IMR-90 (cell line): Measurements from ENCODE around the gene FGGY. TPM values are rescaled to one million over a fixed set of nuclear protein-coding genes. Genes with fewer than 3 reads are reported as not detected.

ENCODE experiments used
- ATAC-seq: fragments of 200-7000 bp; cut with Tn5 transposase; 2 replicates; pipeline ENCODE4 v1.9.1; 2020; ENCODE audit warnings: low read depth, mild to moderate bottlenecking, moderate library complexity
- BruUV-seq: library from RNA; stranded (reverse); fragments of 400-500 nt; replicated peaks from 2 replicates; lab custom pipeline; 2021; lab: Mats Ljungman, UMichigan
- CTCF ChIA-PET: fragments of 300-600 bp; formaldehyde crosslinking; extraction: SDS; loops from one replicate; lab custom pipeline; 2021; ENCODE audit warnings: antibody characterized with exemption; lab: Yijun Ruan, JAX
- POLR2A ChIA-PET: fragments of 300-600 bp; sonication (Branson Sonifier 250); formaldehyde crosslinking; loops from one replicate; lab custom pipeline; 2022; ENCODE audit warnings: antibody characterized with exemption; ENCODE audit not compliant: unreplicated experiment; lab: Charles Lee
- DNase-seq: peaks from one replicate; pipeline ENCODE4 v3.0.0; 2013
- H2AFZ ChIP-seq: replicated peaks from 2 replicates; pipeline ENCODE3; 2013; ENCODE audit warnings: low read length, mild to moderate bottlenecking; ENCODE audit not compliant: poor library complexity
- H2AK5ac ChIP-seq: 2 replicates; pipeline ENCODE4 v1.6.1; 2013; ENCODE audit warnings: low read depth, low read length, inconsistent platforms
- H2AK9ac ChIP-seq: replicated peaks from 2 replicates; pipeline ENCODE3; 2013; ENCODE audit warnings: mild to moderate bottlenecking, low read depth, low read length, moderate library complexity; ENCODE audit not compliant: poor library complexity
- H2BK120ac ChIP-seq: 2 replicates; pipeline ENCODE4 v1.6.1; 2013; ENCODE audit warnings: low read depth, low read length, inconsistent platforms
- H2BK15ac ChIP-seq: 3 replicates; pipeline ENCODE4 v1.6.1; 2013; ENCODE audit warnings: low read depth, low read length, inconsistent platforms
- H2BK20ac ChIP-seq: 2 replicates; pipeline ENCODE4 v1.6.1; 2013; ENCODE audit warnings: low read depth, mild to moderate bottlenecking, inconsistent platforms, low read length, moderate library complexity
- H2BK5ac ChIP-seq: 2 replicates; pipeline ENCODE4 v1.6.1; 2013; ENCODE audit warnings: mild to moderate bottlenecking, low read depth, low read length, inconsistent platforms; ENCODE audit not compliant: poor library complexity, severe bottlenecking
- H3K14ac ChIP-seq: replicated peaks from 2 replicates; pipeline ENCODE4 v1.6.1; 2013; ENCODE audit warnings: low read depth, low read length, inconsistent platforms
- H3K18ac ChIP-seq: 2 replicates; pipeline ENCODE4 v1.6.1; 2013; ENCODE audit warnings: low read depth, low read length, control low read depth
- H3K23ac ChIP-seq: 2 replicates; pipeline ENCODE4 v1.6.1; 2013; ENCODE audit warnings: low read depth, low read length, inconsistent platforms
- H3K27ac ChIP-seq: 2 replicates; pipeline ENCODE4 v1.5.1; 2013; ENCODE audit warnings: mild to moderate bottlenecking, control low read depth, low read length; ENCODE audit not compliant: insufficient read depth
- H3K27me3 ChIP-seq: 2 replicates; pipeline ENCODE4 v1.6.1; 2013; ENCODE audit warnings: low read length; ENCODE audit not compliant: control insufficient read depth, insufficient read depth
- H3K36me3 ChIP-seq: 2 replicates; pipeline ENCODE4 v1.6.1; 2013; ENCODE audit warnings: low read length, mixed read lengths; ENCODE audit not compliant: control insufficient read depth, insufficient read depth
- H3K4ac ChIP-seq: 2 replicates; pipeline ENCODE4 v1.6.1; 2013; ENCODE audit warnings: low read depth, low read length, inconsistent platforms
- H3K4me1 ChIP-seq: 2 replicates; pipeline ENCODE4 v1.6.1; 2013; ENCODE audit warnings: low read length, mixed read lengths; ENCODE audit not compliant: control insufficient read depth, insufficient read depth
- H3K4me2 ChIP-seq: 2 replicates; pipeline ENCODE4 v1.6.1; 2013; ENCODE audit warnings: low read depth, mild to moderate bottlenecking, control low read depth, low read length, moderate library complexity
- H3K4me3 ChIP-seq: 2 replicates; pipeline ENCODE4 v1.5.1; 2013; ENCODE audit warnings: low read depth, mild to moderate bottlenecking, control low read depth, low read length, moderate library complexity; ENCODE audit not compliant: insufficient read depth
- H3K56ac ChIP-seq: 2 replicates; pipeline ENCODE4 v1.6.1; 2013; ENCODE audit warnings: low read length, inconsistent platforms; ENCODE audit not compliant: insufficient read depth; ENCODE audit errors: extremely low read depth
- H3K79me1 ChIP-seq, 2 experiments: 2 replicates each; pipeline ENCODE4 v1.6.1; 2013; ENCODE audit warnings: low read length in 2 of 2, inconsistent platforms in 1 of 2, low read depth in 1 of 2
- H3K9ac ChIP-seq: 2 replicates; pipeline ENCODE4 v1.6.1; 2013; ENCODE audit warnings: low read depth, low read length, control low read depth
- H3K9me1 ChIP-seq: 2 replicates; pipeline ENCODE4 v1.6.1; 2013; ENCODE audit warnings: low read length, inconsistent platforms; ENCODE audit not compliant: insufficient read depth
- H3K9me3 ChIP-seq: 2 replicates; pipeline ENCODE4 v1.6.1; 2013; ENCODE audit warnings: low read length; ENCODE audit not compliant: control insufficient read depth, insufficient read depth
- H4K20me1 ChIP-seq: 2 replicates; pipeline ENCODE4 v1.6.1; 2013; ENCODE audit warnings: low read length, inconsistent platforms; ENCODE audit not compliant: insufficient read depth
- H4K5ac ChIP-seq: 2 replicates; pipeline ENCODE4 v1.6.1; 2013; ENCODE audit warnings: mild to moderate bottlenecking, low read depth, low read length, control low read depth
- H4K8ac ChIP-seq, 2 experiments: 2 replicates each; pipeline ENCODE4 v1.6.1; 2013; ENCODE audit warnings: low read depth in 2 of 2, low read length in 2 of 2, control low read depth in 1 of 2, inconsistent platforms in 1 of 2
- H4K91ac ChIP-seq: 2 replicates; pipeline ENCODE4 v1.6.1; 2013; ENCODE audit warnings: low read depth, low read length, inconsistent platforms; ENCODE audit not compliant: insufficient read depth
- BHLHE40 ChIP-seq: fragments of 150-350 bp; IDR thresholded peaks from 2 replicates; pipeline ENCODE4 v1.6.1; 2016; ENCODE audit warnings: mild to moderate bottlenecking, low read depth, low read length
- CEBPB ChIP-seq: IDR thresholded peaks from 2 replicates; pipeline ENCODE4 v1.6.1; 2012; ENCODE audit warnings: low read depth, low read length, improper control_type of control experiment
- CHD1 ChIP-seq: IDR thresholded peaks from 2 replicates; pipeline ENCODE4 v1.6.1; 2012; ENCODE audit warnings: low read depth, low read length, improper control_type of control experiment
- ELK1 ChIP-seq: fragments of 150-350 bp; IDR thresholded peaks from 2 replicates; pipeline ENCODE4 v1.6.1; 2016; ENCODE audit warnings: low read depth, mild to moderate bottlenecking, low read length, moderate library complexity, borderline replicate concordance
- FOS ChIP-seq: fragments of 150-350 bp; IDR thresholded peaks from 2 replicates; pipeline ENCODE4 v1.6.1; 2016; ENCODE audit warnings: low read depth, low read length
- MAFK ChIP-seq: IDR thresholded peaks from 2 replicates; pipeline ENCODE4 v1.6.1; 2012; ENCODE audit warnings: low read depth, low read length, improper control_type of control experiment
- MAZ ChIP-seq: IDR thresholded peaks from 2 replicates; pipeline ENCODE4 v1.6.1; 2012; ENCODE audit warnings: low read depth, mild to moderate bottlenecking, low read length, improper control_type of control experiment, moderate library complexity, borderline replicate concordance
- MXI1 ChIP-seq: IDR thresholded peaks from 2 replicates; pipeline ENCODE4 v1.6.1; 2012; ENCODE audit warnings: low read depth, mild to moderate bottlenecking, low read length, moderate library complexity, borderline replicate concordance
- NFE2L2 ChIP-seq: fragments of 150-350 bp; IDR thresholded peaks from 2 replicates; pipeline ENCODE4 v1.6.1; 2016; ENCODE audit warnings: low read depth, mild to moderate bottlenecking, low read length
- POLR2A ChIP-seq: IDR thresholded peaks from 2 replicates; pipeline ENCODE4 v1.6.1; 2012; ENCODE audit warnings: mild to moderate bottlenecking, low read depth, low read length
- RAD21 ChIP-seq: IDR thresholded peaks from 2 replicates; pipeline ENCODE4 v1.6.1; 2012; ENCODE audit warnings: low read length, improper control_type of control experiment
- RCOR1 ChIP-seq: IDR thresholded peaks from 2 replicates; pipeline ENCODE4 v1.6.1; 2012; ENCODE audit warnings: mild to moderate bottlenecking, low read length, improper control_type of control experiment; ENCODE audit not compliant: insufficient replicate concordance
- RFX5 ChIP-seq: IDR thresholded peaks from 2 replicates; pipeline ENCODE4 v1.8.0; 2012; ENCODE audit warnings: low read depth, mild to moderate bottlenecking, low read length, moderate library complexity
- SMC3 ChIP-seq: fragments of 150-350 bp; IDR thresholded peaks from 2 replicates; pipeline ENCODE4 v1.6.1; 2016; ENCODE audit warnings: low read depth, mild to moderate bottlenecking, antibody characterized with exemption, low read length, moderate library complexity
- USF2 ChIP-seq: fragments of 150-350 bp; IDR thresholded peaks from 2 replicates; pipeline ENCODE4 v1.6.1; 2017; ENCODE audit warnings: mild to moderate bottlenecking, antibody characterized with exemption, low read length, low read depth
- WGBS, 2 experiments: methylation state at CpG; one replicate each; pipeline versions ENCODE4 v1.1.5 to v1.1.7; 2013; ENCODE audit warnings: missing lambda C conversion rate in 2 of 2; ENCODE audit not compliant: insufficient read length in 1 of 2; ENCODE audit errors: extremely low coverage in 2 of 2; 5-methylcytosine and 5-hydroxymethylcytosine counted together
- dilution Hi-C: fragments of 300-500 bp; cut with HindIII; formaldehyde crosslinking; loops from one replicate; pipeline ENCODE4 v1.14.3; 2018; ENCODE audit warnings: low sequenced_read_pairs; ENCODE audit not compliant: unreplicated experiment
- in situ Hi-C: fragments of 300-500 bp; cut with MboI; formaldehyde crosslinking; loops from 3 replicates; pipeline ENCODE4 v1.14.3; 2019; ENCODE audit warnings: low sequenced_read_pairs, inconsistent platforms, mixed read lengths
- intact Hi-C: fragments of 100-400 bp; cut with micrococcal nuclease; formaldehyde crosslinking; loops from 2 replicates; pipeline ENCODE4 v1.10.0; 2022
- polyA plus RNA-seq, 3 experiments: library from polyadenylated mRNA; depleted of rRNA; stranded (reverse); fragments of >200 nt; gene quantifications; 2 replicates each; pipeline ENCODE4 v1.2.3, GENCODE V29; 2012; ENCODE audit warnings: low replicate concordance in 1 of 3
- total RNA-seq: library from RNA; depleted of rRNA; stranded (reverse); fragments of >200 nt; gene quantifications from 2 replicates; pipeline ENCODE4 v1.2.3, GENCODE V29; 2012
- TF ChIP-seq, protein P1 (sequence below): conservative IDR thresholded peaks from 2 replicates; pipeline ENCODE4 v1.5.1; 2012; ENCODE audit warnings: mild to moderate bottlenecking, low read depth, low read length, improper control_type of control experiment

FGGY gene
- total and polyA plus RNA-seq, 2 of the 4 experiments (the other 2 are of a cell fraction), result 5.6 to 14.0 TPM

- Histone ChIP-seq H4K91ac (no peak overlapping the region), H3K9ac (no peak overlapping the region), H2AK9ac (no peak overlapping the region), H4K5ac (no peak overlapping the region), H2AFZ (no peak overlapping the region), H3K18ac (no peak overlapping the region), H3K56ac (no peak overlapping the region), H3K4me3 (no peak overlapping the region), H3K14ac (no peak overlapping the region), H2BK120ac (no peak overlapping the region), H3K36me3 (no peaks in the 10 kb centered on the region), H3K4ac (no peak overlapping the region), H3K4me1 (peaks cover 2% of the 10 kb centered on the region; the same call in 1 of the 2 replicates), H4K8ac (no peak overlapping the region), H3K79me1 (no peaks in the 10 kb centered on the region), H3K9me3 (peaks cover 3% of the 10 kb centered on the region), H3K27ac (no peak overlapping the region), H2BK5ac (no peak overlapping the region), H2BK15ac (no peak overlapping the region), H3K4me2 (no peak overlapping the region), H4K20me1 (no peaks in the 10 kb centered on the region), H3K9me1 (no peaks in the 10 kb centered on the region; the same call in 1 of the 2 replicates), H2BK20ac (no peak overlapping the region), H3K23ac (no peak overlapping the region), H3K27me3 (no peaks in the 10 kb centered on the region), H2AK5ac (no peak overlapping the region)
- TF ChIP-seq BHLHE40 (no peak), NFE2L2 (no peak), RFX5 (no peak), RCOR1 (no peak), MXI1 (no peak), CEBPB (no peak), ELK1 (no peak), MAFK (no peak), USF2 (no peak), MAZ (no peak), CHD1 (no peak), POLR2A (no peak), SMC3 (no peak), FOS (no peak), RAD21 (no peak)
- TF ChIP-seq, protein P1, sequence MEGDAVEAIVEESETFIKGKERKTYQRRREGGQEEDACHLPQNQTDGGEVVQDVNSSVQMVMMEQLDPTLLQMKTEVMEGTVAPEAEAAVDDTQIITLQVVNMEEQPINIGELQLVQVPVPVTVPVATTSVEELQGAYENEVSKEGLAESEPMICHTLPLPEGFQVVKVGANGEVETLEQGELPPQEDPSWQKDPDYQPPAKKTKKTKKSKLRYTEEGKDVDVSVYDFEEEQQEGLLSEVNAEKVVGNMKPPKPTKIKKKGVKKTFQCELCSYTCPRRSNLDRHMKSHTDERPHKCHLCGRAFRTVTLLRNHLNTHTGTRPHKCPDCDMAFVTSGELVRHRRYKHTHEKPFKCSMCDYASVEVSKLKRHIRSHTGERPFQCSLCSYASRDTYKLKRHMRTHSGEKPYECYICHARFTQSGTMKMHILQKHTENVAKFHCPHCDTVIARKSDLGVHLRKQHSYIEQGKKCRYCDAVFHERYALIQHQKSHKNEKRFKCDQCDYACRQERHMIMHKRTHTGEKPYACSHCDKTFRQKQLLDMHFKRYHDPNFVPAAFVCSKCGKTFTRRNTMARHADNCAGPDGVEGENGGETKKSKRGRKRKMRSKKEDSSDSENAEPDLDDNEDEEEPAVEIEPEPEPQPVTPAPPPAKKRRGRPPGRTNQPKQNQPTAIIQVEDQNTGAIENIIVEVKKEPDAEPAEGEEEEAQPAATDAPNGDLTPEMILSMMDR, result no peak
- ChIA-PET POLR2A (no interaction called here), CTCF (interaction anchor here (0.6 kb wide), 1 partner anchor 506 kb away, joined by 3 read pairs; no protein-coding TSS in a partner anchor)
- BruUV-seq, result no TSS peak
- DNase-seq, result peak; percentile 74
- no peak for ATAC-seq
- dilution Hi-C loops, result no loop called here
- intact Hi-C loops, result loop anchor here (10.0 kb wide), 1 partner anchor 181 kb away; no protein-coding TSS in a partner anchor
- 62% methylated on average over 2 of the region's 2 CpGs; no CpG with 5 or more reads in 1 of the 2 experiments for WGBS, 2 experiments
- in situ Hi-C loops, result no loop called here
Measured at GRCh38 chr1:59574085-59574484, 277.2 kb downstream of the FGGY start.
